H1 (cell line): ENCODE results near the gene ATAD5. TPM values are rescaled to one million over a fixed set of nuclear protein-coding genes. Genes with fewer than 3 reads are reported as not detected.

ENCODE experiments used
- CHD7 ChIP-seq: fragments of 300-600 bp; sonication (generic); IDR thresholded peaks from 2 replicates; pipeline ENCODE4 v1.7.1; 2012; ENCODE audit warnings: low read length, moderate library complexity, mild to moderate bottlenecking, inconsistent platforms; ENCODE audit not compliant: insufficient replicate concordance
- EGR1 ChIP-seq: IDR thresholded peaks from 2 replicates; pipeline ENCODE4 v1.6.1; 2011; ENCODE audit warnings: low read depth, low read length, borderline replicate concordance
- EZH2 ChIP-seq: fragments of 200-600 bp; sonication (generic); IDR thresholded peaks from 2 replicates; pipeline ENCODE4 v1.7.1; 2012; ENCODE audit warnings: low read depth, mild to moderate bottlenecking, moderate library complexity, low read length, inconsistent platforms; ENCODE audit not compliant: severe bottlenecking
- MAX ChIP-seq: IDR thresholded peaks from 2 replicates; pipeline ENCODE4 v1.6.1; 2012; ENCODE audit warnings: inconsistent platforms
- SIX5 ChIP-seq: IDR thresholded peaks from 2 replicates; pipeline ENCODE4 v1.6.1; 2011; ENCODE audit warnings: mild to moderate bottlenecking, low read depth, low read length
- polyA plus RNA-seq, 7 experiments: library from polyadenylated mRNA; depleted of rRNA in 3 of 7; stranded (reverse) in 5 of 7; unstranded in 2 of 7; fragments of >200 nt in 5 of 7; fragments of 200-250 nt in 2 of 7; gene quantifications; 1 replicate in 5 of 7; 2 replicates in 1 of 7; 4 replicates in 1 of 7; pipeline versions ENCODE4 v1.2.1 to v1.2.3, GENCODE V29; 2011 to 2013; ENCODE audit warnings: missing spikeins in 2 of 7, mixed read lengths in 2 of 7
- total RNA-seq: library from RNA; stranded (reverse); fragmentation: NEBNext Ultra II Directional; extraction: Animal tissue kit (Norgen Biotek cat#: 25700); gene quantifications from 2 replicates; pipeline ENCODE4 v1.2.1, GENCODE V29; 2021

Gene ATAD5
- total and polyA plus RNA-seq, 2 of the 8 experiments (the other 6 are each of a cell fraction or from before 2014, with no cell fraction given): 3.5 to 30.0 TPM

- TF ChIP-seq CHD7 (no peak), SIX5 (no peak), EZH2 (no peak), MAX (no peak), EGR1 (no peak)
These were observed 42.8 kb upstream of the ATAD5 start (continued) for GRCh38 chr17:30788918-30789317.
